Gastroesophageal sphincter (tissue), 4 donors: ENCODE data around the gene STX7. TPM values are rescaled to one million over a fixed set of nuclear protein-coding genes. Genes with fewer than 3 reads are reported as not detected.

Experiments
- ATAC-seq: fragments of 150-250 bp; one replicate; pipeline ENCODE4 v1.9.1; 2016; ENCODE audit warnings: mild to moderate bottlenecking, moderate library complexity
- H3K27ac ChIP-seq, 4 donors: fragments of 200-600 bp; sonication (generic) in 3 of 4; 1 replicate in 3 of 4; 2 replicates in 1 of 4; pipeline ENCODE4 v1.5.1; 2016 to 2019
- H3K27me3 ChIP-seq: fragments of 200-600 bp; sonication (generic); one replicate; pipeline ENCODE4 v1.5.1; 2019
- H3K36me3 ChIP-seq, 2 donors: fragments of 200-600 bp; sonication (generic); one replicate each; pipeline ENCODE4 v1.5.1; 2019; ENCODE audit warnings: control low read depth in 1 of 2
- H3K4me1 ChIP-seq, 3 donors: fragments of 200-600 bp; sonication (generic); 1 replicate in 2 of 3; 2 replicates in 1 of 3; pipeline ENCODE4 v1.5.1; 2016 to 2019; ENCODE audit warnings: control low read depth in 2 of 3
- H3K4me3 ChIP-seq, 2 donors: fragments of 200-600 bp; sonication (generic); one replicate each; pipeline ENCODE4 v1.5.1; 2019; ENCODE audit warnings: mild to moderate bottlenecking in 1 of 2, moderate library complexity in 1 of 2
- H3K9me3 ChIP-seq, 3 donors: fragments of 200-600 bp; sonication (generic); one replicate each; pipeline ENCODE4 v1.5.1; 2017 to 2019; ENCODE audit warnings: control low read depth in 2 of 3
- CTCF ChIP-seq, 4 experiments: fragments of 200-600 bp in 2 of 4; fragments of 450-650 bp in 2 of 4; sonication (generic) in 1 of 4; IDR thresholded peaks; one replicate each; pipeline ENCODE4 v1.5.1; 2017 to 2019; ENCODE audit warnings: antibody characterized with exemption in 4 of 4, mild to moderate bottlenecking in 2 of 4, moderate library complexity in 2 of 4
- EP300 ChIP-seq: sonication (generic); formaldehyde crosslinking; IDR thresholded peaks from one replicate; pipeline ENCODE4 v1.6.1; 2017; ENCODE audit warnings: antibody characterized with exemption, mild to moderate bottlenecking
- POLR2A ChIP-seq, 2 donors: fragments of 450-650 bp; IDR thresholded peaks; one replicate each; pipeline ENCODE4 v1.6.1; 2017; ENCODE audit warnings: antibody characterized with exemption in 2 of 2, mild to moderate bottlenecking in 2 of 2, moderate library complexity in 1 of 2
- POLR2AphosphoS5 ChIP-seq: sonication (generic); formaldehyde crosslinking; IDR thresholded peaks from one replicate; pipeline ENCODE4 v1.6.1; 2017; ENCODE audit warnings: antibody characterized with exemption
- WGBS, 2 donors: methylation state at CpG; one replicate each; pipeline ENCODE4 v1.1.5; 2018; ENCODE audit warnings: low coverage in 1 of 2; 5-methylcytosine and 5-hydroxymethylcytosine counted together
- total RNA-seq, 4 donors: library from RNA; depleted of rRNA; stranded (reverse); fragments of >200 nt; gene quantifications; one replicate each; pipeline ENCODE4 v1.1.0, GENCODE V29; 2016

STX7 gene
- total RNA-seq, 4 donors from 2014 or later, result 59.5 to 102 (median 65.3) TPM

- Histone ChIP-seq H3K4me1 (peaks cover 10 to 71% (median 21%) of the 10 kb centered on the region in 3 donors), H3K36me3 (peaks cover 0 to 13% of the 10 kb centered on the region in 2 donors), H3K4me3 (no peak overlapping the region), H3K27me3 (no peaks in the 10 kb centered on the region), H3K9me3 (no peaks in the 10 kb centered on the region), H3K27ac (no peak overlapping the region)
- 93 to 94% methylated on average over 5 of the region's 5 CpGs for whole genome bisulfite sequencing, 2 donors
- TF ChIP-seq POLR2AphosphoS5, result no peak
- TF ChIP-seq EP300, result no peak
- no peak for TF ChIP-seq POLR2A (IDR thresholded peaks at IDR 0.05)
- TF ChIP-seq CTCF (IDR thresholded peaks at IDR 0.05), result no peak
- ATAC-seq, result no peak
These were observed 5.8 kb downstream of the STX7 start for GRCh38 chr6:132506869-132507808.

GRCh38 chr6:132506461-132506860, 6.5 kb downstream of the STX7 start:
- ATAC-seq, result no peak
- Histone ChIP-seq H3K4me3 (no peak overlapping the region), H3K27me3 (no peaks in the 10 kb centered on the region), H3K27ac (no peak overlapping the region), H3K9me3 (no peaks in the 10 kb centered on the region), H3K36me3 (peaks cover 0 to 20% of the 10 kb centered on the region in 2 donors), H3K4me1 (peaks cover 10 to 65% (median 21%) of the 10 kb centered on the region in 3 donors)
- TF ChIP-seq EP300, result no peak
- no peak for TF ChIP-seq POLR2AphosphoS5
- 28 to 42% methylated on average over 2 of the region's 2 CpGs for WGBS, 2 donors

GRCh38 chr6:132505158-132505557, 7.8 kb downstream of the STX7 start:
- peaks cover 10 to 52% (median 16%) of the 10 kb centered on the region in 3 donors for H3K4me1 ChIP-seq
- no peak overlapping the region for H3K4me3 ChIP-seq
- ATAC-seq, result no peak
- H3K9me3 ChIP-seq, result no peaks in the 10 kb centered on the region
- H3K27me3 ChIP-seq, result no peaks in the 10 kb centered on the region
- WGBS, 2 donors, result 100% methylated on average over 1 of the region's 1 CpG; no CpG with 5 or more reads in 1 of the 2 donors
- H3K36me3 ChIP-seq, result peaks cover 0 to 31% of the 10 kb centered on the region in 2 donors
- no peak for TF ChIP-seq POLR2AphosphoS5
- TF ChIP-seq EP300, result no peak
- TF ChIP-seq POLR2A (IDR thresholded peaks at IDR 0.05), result no peak
- no peak for TF ChIP-seq CTCF (IDR thresholded peaks at IDR 0.05)
- H3K27ac ChIP-seq, result no peak overlapping the region

GRCh38 chr6:132504757-132505156, 8.2 kb downstream of the STX7 start:
- peaks cover 0 to 35% of the 10 kb centered on the region in 2 donors for H3K36me3 ChIP-seq
- no peaks in the 10 kb centered on the region for H3K27me3 ChIP-seq
- ATAC-seq, result no peak
- no peak overlapping the region for H3K27ac ChIP-seq
- H3K9me3 ChIP-seq, result no peaks in the 10 kb centered on the region
- H3K4me3 ChIP-seq, result no peak overlapping the region
- WGBS, 2 donors, result 44 to 56% methylated on average over 3 to 5 of the region's 5 CpGs
- H3K4me1 ChIP-seq, result peaks cover 10 to 48% (median 16%) of the 10 kb centered on the region in 3 donors
- TF ChIP-seq POLR2AphosphoS5 (no peak), CTCF (IDR thresholded peaks at IDR 0.05) (no peak), POLR2A (IDR thresholded peaks at IDR 0.05) (no peak), EP300 (no peak)

- Histone ChIP-seq H3K27ac (no peak overlapping the region), H3K27me3 (no peaks in the 10 kb centered on the region), H3K4me1 (peaks cover 4 to 36% (median 5%) of the 10 kb centered on the region in 3 donors), H3K4me3 (no peak overlapping the region), H3K36me3 (peaks cover 0 to 45% of the 10 kb centered on the region in 2 donors), H3K9me3 (no peaks in the 10 kb centered on the region)
- TF ChIP-seq CTCF (IDR thresholded peaks at IDR 0.05), result no peak
- TF ChIP-seq EP300, result no peak
- ATAC-seq, result no peak
- WGBS, 2 donors, result 65 to 86% methylated on average over 3 to 4 of the region's 4 CpGs
These were observed 13.2 kb downstream of the STX7 start for GRCh38 chr6:132499757-132500156.
